Mesothelial cell of epicardium (in vitro differentiated cells): ENCODE results near the gene TTN. TPM values are rescaled to one million over a fixed set of nuclear protein-coding genes. Genes with fewer than 3 reads are reported as not detected.

Experiments
- DNase-seq, 2 experiments: peaks; one replicate each; pipeline ENCODE4 v3.0.0; 2021; ENCODE audit warnings: low spot score in 2 of 2; ENCODE audit not compliant: unreplicated experiment in 2 of 2
- H3K27ac Mint-ChIP-seq: 2 replicates; pipeline ENCODE4 v1.8.0; 2021; ENCODE audit warnings: mixed read lengths
- H3K27me3 Mint-ChIP-seq: 2 replicates; pipeline ENCODE4 v1.8.0; 2021; ENCODE audit warnings: low read depth, mixed read lengths
- H3K36me3 Mint-ChIP-seq: 2 replicates; pipeline ENCODE4 v1.8.0; 2021; ENCODE audit warnings: mixed read lengths
- H3K4me1 Mint-ChIP-seq: 2 replicates; pipeline ENCODE4 v1.8.0; 2021; ENCODE audit warnings: mixed read lengths
- H3K4me3 Mint-ChIP-seq: 2 replicates; pipeline ENCODE4 v1.8.0; 2021; ENCODE audit warnings: mild to moderate bottlenecking, moderate library complexity, mixed read lengths
- H3K9me3 Mint-ChIP-seq: 2 replicates; pipeline ENCODE4 v1.8.0; 2021; ENCODE audit warnings: mixed read lengths
- CTCF ChIP-seq: fragments of 200-600 bp; sonication (generic); IDR thresholded peaks from one replicate; pipeline ENCODE4 v1.5.0; 2021; ENCODE audit warnings: antibody characterized with exemption; ENCODE audit not compliant: unreplicated experiment
- total RNA-seq: library from RNA; stranded (reverse); gene quantifications from 3 replicates; pipeline ENCODE4 v1.2.1, GENCODE V29; 2021

Gene TTN
- total RNA-seq, 1 donor from 2014 or later = 1.2 TPM

GRCh38 chr2:178536037-178536436 lies 271.2 kb downstream of the TTN start:
- Mint-ChIP-seq H3K27me3 (no peaks in the 10 kb centered on the region), H3K36me3 (peaks cover 85% of the 10 kb centered on the region), H3K4me1 (no peaks in the 10 kb centered on the region), H3K27ac (no peak overlapping the region), H3K4me3 (no peak overlapping the region), H3K9me3 (peaks cover 3% of the 10 kb centered on the region)
- no peak for DNase-seq
- no peak for TF ChIP-seq CTCF

- Mint-ChIP-seq H3K27ac (no peak overlapping the region), H3K27me3 (no peaks in the 10 kb centered on the region), H3K36me3 (peaks cover 50% of the 10 kb centered on the region), H3K4me1 (no peaks in the 10 kb centered on the region), H3K4me3 (no peak overlapping the region), H3K9me3 (no peaks in the 10 kb centered on the region)
- DNase-seq = no peak
- no peak for TF ChIP-seq CTCF
Measured at GRCh38 chr2:178531168-178531567, 276.1 kb downstream of the TTN start.

GRCh38 chr2:178530625-178531142 lies 276.5 kb downstream of the TTN start:
- Mint-ChIP-seq H3K4me1 (peaks cover 2% of the 10 kb centered on the region), H3K27ac (no peak overlapping the region), H3K27me3 (no peaks in the 10 kb centered on the region), H3K4me3 (no peak overlapping the region), H3K9me3 (no peaks in the 10 kb centered on the region), H3K36me3 (peaks cover 47% of the 10 kb centered on the region)
- no peak for TF ChIP-seq CTCF
- no peak for DNase-seq

GRCh38 chr2:178530131-178530530 lies 277.1 kb downstream of the TTN start:
- no peaks in the 10 kb centered on the region for H3K27me3 Mint-ChIP-seq
- H3K9me3 Mint-ChIP-seq = no peaks in the 10 kb centered on the region
- no peak for DNase-seq
- peaks cover 5% of the 10 kb centered on the region for H3K4me1 Mint-ChIP-seq
- H3K27ac Mint-ChIP-seq = no peak overlapping the region
- no peak overlapping the region for H3K4me3 Mint-ChIP-seq
- H3K36me3 Mint-ChIP-seq = peaks cover 47% of the 10 kb centered on the region
- no peak for TF ChIP-seq CTCF

DNA sequence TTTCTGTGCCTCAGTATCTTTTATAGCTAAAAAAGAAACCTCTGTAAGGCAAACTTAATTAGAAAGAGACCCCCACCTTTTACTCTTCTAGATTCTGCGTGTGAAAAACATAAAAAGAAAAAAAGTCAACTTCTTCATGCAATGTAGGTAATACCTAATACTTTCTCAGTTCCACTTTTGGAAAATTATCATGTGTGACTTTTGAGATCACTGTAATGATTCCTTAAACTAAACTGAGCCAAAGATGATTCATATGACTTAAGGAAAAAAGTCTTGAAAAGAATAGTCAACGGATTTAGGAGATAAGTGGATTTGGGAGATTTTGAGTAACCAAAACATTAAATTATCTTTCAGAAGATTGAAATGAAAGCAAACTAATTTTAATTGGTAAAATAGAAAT lies 278.0 kb downstream of the TTN start:
- H3K4me1 Mint-ChIP-seq = peaks cover 8% of the 10 kb centered on the region
- no peak overlapping the region for H3K4me3 Mint-ChIP-seq
- H3K36me3 Mint-ChIP-seq = peaks cover 37% of the 10 kb centered on the region
- no peaks in the 10 kb centered on the region for H3K9me3 Mint-ChIP-seq
- no peak overlapping the region for H3K27ac Mint-ChIP-seq
- no peak for TF ChIP-seq CTCF
- no peaks in the 10 kb centered on the region for H3K27me3 Mint-ChIP-seq
- DNase-seq = no peak

DNA sequence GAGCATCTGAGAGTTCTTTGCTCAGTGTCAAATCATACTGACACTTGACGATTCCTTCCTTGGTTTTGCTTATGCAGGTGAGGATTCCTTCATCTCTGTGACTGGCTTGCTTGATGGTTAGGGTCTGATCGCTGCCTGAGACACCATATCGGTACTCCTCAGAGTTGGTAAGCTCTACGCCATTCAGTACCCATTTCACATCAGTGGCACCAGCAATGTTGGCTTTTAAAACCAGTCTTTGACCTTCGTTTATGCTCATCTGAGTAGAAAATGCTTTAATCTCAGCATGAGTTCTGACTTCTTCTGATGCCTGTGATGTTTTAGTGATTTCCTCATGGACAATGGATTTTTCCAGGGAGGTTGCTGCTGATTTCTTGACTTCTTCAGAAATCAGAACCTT lies 278.6 kb downstream of the TTN start:
- no peak overlapping the region for H3K4me3 Mint-ChIP-seq
- DNase-seq = no peak
- H3K9me3 Mint-ChIP-seq = no peaks in the 10 kb centered on the region
- no peaks in the 10 kb centered on the region for H3K27me3 Mint-ChIP-seq
- peaks cover 32% of the 10 kb centered on the region for H3K36me3 Mint-ChIP-seq
- no peak for TF ChIP-seq CTCF
- peaks cover 12% of the 10 kb centered on the region for H3K4me1 Mint-ChIP-seq
- no peak overlapping the region for H3K27ac Mint-ChIP-seq
